GM18508 (cell line): ENCODE measurements around the gene TRMT61A.

Source experiments
- ATAC-seq: cut with Tn5 transposase; IDR thresholded peaks from one replicate; pipeline ENCODE4 v1.9.1; 2021; ENCODE audit warnings: moderate number of reproducible peaks; ENCODE audit not compliant: insufficient read depth, unreplicated experiment

The TRMT61A gene

DNA sequence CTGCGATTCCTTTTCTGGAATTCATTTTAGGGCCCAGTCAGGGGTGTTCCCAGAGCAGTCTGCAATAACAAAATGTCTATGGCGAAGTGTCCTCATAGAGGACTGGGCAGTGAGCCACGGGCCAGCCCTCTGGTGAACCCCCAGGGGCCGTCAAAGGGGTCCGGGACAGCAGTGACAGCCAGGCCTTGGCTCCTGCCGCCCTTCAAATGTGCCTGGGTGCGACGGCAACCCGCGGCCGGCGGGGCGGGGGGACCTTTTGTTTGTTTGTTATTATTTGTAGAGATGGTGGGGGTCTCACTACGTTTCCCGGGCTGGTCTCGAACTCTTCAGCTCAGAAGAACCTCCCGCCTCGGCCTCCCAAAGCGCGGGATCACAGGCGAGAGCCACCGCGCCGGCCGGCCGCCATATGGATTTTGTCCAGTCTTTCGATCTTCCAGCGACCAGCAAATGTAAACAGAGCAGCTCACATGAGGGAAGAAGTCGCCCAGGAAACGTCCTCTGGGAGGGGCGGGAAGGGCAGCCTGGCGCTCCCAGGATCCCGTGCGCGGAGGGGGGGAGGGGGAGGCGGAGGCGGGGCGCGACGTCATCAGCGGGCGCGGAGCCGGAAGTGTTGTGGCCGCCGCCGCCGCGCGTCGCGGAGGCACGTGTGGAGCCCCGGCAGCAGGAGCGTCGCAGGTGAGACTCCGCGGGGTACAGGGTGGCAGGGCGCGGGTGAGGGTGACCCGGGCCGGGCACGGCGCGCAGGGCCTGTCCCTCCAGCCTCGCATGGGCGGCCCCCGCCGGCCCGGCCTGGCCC, at the start of gene TRMT61A:
TRMT61A (plus strand) TSS at position 610 of the 796 bp plus-strand sequence. CDS start 783 bp downstream, outside the sequence.
- no peak for ATAC-seq

DNA sequence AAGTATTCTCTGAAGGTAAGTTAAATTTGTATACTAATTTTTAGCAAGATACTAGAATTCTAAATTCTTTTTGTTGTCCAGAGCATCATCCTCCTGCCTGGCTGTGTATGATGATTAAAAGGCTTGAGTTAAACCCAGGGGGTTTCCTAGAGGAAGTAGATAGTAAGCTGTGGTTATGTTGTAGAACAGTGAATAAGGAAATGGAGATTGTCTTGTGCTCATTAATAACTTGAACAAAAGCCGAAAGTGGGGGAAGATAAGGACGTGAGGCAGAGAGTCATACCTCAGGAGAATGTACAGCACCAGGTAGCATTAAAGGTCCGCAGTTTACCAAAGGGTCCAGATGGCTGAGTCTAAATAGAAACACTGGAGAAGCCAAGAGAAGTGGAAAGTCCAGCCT, 48.4 kb upstream of the TRMT61A start:
- ATAC-seq, result peak; percentile 78

DNA sequence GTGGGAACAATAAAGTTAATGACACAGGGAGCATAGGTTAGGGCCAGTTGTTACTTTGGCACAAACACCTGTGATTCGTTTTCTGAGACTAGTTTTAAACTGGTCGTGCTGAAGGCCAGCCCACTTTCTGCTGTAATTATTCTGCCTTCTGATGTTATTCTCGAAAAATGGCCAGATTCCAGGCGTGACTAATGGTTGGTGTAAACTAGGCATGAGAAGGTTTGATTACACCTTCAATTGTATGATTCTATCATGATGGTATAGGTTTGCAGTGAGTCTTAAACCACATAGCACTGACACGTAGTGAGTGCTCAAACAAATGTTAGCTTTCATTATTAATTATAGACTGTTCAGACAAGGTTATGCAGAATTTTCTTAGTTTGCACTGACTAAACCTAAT, 45.4 kb upstream of the TRMT61A start:
- ATAC-seq, result no peak

DNA sequence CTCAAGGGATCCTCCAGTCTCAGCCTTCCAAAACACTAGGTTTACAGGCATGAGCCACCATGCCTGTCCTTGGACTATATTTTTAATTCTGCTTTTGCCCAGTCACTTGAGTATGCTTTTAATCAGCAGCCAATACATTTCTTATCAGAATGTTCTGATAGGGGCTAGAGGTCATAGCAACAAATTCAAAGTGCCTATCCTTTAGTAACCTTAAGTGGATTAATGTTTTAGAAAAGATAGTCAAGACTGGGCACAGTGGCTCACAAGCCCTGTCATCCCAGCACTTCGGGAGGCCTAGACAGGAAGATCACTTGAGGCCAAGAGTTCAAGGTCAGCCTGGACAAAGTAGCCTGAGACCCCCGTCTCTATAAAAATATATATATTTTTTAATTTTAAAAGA, 43.5 kb upstream of the TRMT61A start:
- ATAC-seq, result no peak

DNA sequence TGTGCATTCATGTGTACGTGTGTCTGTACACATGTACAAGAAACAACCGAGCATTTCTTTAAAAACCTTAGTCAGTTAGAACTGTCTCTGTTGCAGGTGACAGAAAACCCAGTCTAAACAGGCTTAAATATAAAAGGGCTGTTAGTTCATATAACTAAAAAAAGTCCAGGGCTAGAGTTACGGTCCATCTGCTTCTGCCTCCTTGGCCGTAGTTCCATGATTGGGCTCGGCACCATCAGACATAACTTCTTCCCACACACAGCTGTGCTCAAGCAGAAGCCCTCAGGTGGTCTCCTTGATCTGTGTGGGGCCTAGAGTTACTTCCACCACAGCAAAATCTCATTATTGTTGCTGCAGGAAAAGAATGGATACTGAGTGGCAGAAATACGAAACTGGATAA, 40.9 kb upstream of the TRMT61A start:
- no peak for ATAC-seq

DNA sequence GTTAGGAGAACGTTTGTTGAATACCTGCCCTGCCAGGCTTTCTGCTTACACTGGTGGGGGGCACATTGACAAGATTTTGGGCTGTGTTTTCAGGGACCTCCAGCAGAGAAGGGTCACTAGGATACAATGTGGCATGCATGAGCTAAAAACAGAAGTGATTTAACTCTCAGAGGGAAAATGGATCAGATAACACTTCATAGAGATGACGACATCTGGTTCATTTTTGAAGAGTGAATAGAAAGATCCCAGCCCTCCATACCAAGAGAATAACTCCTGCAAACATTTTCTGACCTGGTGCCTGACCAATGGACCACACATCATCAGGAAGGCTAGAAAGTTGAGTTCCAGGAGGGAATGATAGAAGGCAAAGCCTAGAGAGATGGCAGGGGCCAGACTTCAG, 40.0 kb upstream of the TRMT61A start:
- no peak for ATAC-seq

DNA sequence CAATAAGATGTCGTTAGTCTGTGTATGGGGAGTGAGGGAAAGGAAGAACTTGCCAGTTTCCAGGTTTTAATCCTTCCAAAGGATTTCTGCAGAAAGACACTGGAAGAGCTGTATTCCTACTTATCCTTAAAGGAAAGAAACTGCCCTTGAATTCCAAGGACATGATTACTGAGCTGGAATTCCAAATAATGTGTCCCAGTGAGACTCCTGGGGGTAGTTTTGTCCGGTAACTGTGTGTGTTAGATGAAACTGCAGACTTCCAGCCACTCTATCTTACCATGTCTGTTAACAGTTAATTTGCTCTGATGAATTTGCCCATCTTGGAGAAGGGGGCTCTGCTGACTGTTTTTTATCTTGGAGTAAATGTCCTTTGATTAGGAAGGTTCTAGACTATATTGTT, 39.4 kb upstream of the TRMT61A start:
- ATAC-seq, result no peak

DNA sequence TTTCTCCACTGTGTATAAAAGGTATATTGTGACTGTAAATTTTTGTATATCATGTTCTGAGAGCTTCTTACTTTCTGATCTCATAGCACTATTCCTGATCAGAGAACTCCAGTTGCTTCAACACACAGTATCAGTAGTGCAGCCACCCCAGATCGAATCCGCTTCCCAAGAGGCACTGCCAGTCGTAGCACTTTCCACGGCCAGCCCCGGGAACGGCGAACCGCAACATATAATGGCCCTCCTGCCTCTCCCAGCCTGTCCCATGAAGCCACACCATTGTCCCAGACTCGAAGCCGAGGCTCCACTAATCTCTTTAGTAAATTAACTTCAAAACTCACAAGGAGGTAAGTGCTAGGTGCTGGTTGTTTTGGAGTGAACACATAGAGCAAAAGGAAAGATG, 37.3 kb upstream of the TRMT61A start:
- ATAC-seq, result no peak

DNA sequence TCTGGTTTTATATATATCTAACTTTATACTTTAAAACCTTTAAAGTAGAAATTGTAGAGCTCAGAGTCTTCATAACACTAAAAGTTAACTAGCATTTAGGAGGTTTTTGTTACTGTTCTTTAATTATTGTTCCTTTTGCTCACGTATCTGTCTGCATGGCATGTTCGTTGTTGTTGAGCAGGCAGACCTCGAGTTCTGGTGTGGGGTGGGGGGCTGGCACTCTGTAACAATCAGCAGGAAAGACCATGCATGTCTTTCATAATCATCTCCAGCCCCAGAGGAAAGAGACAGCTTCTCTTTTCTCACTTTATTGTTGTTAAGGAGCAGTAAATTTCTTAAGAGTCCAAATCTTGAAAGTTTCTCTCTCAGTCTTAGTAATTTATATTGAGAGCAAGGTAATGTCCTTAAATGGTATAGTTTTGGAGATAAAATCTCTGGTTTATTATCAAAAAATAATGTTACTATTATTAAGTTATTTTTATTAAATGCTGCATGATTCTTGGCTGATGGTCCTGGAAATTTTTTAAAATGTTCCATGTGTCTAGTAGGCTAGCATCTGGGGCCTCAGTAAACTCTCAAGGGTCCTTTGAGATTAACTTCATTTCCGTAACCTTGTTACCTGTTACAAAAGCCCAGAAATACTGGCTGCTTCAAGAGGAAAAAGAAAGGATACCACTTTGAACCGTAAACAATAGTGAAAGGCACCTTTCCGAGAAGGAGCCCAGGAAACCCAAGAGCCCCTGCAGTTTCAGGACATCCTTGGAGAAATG, 36.7 kb upstream of the TRMT61A start:
- no peak for ATAC-seq

DNA sequence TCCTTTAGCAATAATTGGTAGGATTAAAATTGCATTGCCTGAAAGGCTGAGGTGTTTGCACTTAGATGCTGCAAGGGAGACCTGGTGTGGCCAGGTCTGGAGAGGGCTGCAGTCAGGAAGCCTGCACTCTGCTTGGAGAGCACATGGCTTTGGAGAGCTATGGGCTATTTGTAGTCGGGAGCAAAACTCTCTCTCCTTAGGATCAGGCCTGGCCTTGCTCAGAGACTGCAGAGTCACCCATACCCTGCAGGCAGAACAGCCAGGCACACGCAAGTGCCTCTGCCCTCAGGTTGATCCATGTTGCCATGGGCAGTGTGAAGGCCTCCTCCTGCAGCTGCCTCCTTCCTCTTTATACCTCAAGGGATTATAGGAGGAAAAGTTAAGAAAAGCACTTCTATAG, 33.1 kb upstream of the TRMT61A start:
- ATAC-seq, result no peak

DNA sequence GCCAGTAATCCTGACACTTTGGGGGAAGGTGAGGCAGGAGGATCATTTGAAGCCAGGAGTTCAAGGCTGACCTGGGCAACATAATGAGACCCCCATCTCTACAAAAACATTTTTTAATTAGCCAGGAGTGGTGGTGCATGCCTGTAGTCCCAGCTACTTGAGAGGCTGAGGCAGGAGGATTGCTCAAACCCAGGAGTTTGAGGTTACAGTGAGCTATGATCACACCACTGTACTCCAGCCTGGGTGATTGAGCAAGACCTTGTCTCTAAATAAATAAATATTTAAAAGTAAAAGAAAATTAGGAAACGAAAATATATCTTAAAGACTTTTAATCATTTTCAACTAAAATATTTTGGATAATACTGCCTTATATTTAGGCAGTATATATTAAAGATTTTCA, 32.2 kb upstream of the TRMT61A start:
- no peak for ATAC-seq

DNA sequence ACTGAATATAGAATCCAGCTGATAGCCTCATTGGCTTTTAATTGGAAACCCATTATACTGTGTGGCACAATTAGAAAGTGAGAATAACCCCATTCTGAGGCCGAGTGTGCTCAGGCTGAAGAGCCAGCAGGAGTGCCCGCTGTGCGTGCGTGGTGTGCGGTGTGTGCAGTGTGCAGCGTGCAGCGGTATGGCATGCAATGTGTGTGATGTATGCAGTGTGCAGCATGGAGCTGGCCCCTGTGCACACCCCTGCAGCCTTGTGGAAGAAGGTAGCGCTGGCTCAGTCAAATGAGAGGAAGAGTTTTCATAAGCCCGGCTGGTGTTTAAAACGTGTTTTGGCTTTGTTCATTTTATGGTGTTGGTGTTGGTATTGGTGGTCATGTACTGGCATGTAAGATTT, 29.3 kb upstream of the TRMT61A start:
- no peak for ATAC-seq

DNA sequence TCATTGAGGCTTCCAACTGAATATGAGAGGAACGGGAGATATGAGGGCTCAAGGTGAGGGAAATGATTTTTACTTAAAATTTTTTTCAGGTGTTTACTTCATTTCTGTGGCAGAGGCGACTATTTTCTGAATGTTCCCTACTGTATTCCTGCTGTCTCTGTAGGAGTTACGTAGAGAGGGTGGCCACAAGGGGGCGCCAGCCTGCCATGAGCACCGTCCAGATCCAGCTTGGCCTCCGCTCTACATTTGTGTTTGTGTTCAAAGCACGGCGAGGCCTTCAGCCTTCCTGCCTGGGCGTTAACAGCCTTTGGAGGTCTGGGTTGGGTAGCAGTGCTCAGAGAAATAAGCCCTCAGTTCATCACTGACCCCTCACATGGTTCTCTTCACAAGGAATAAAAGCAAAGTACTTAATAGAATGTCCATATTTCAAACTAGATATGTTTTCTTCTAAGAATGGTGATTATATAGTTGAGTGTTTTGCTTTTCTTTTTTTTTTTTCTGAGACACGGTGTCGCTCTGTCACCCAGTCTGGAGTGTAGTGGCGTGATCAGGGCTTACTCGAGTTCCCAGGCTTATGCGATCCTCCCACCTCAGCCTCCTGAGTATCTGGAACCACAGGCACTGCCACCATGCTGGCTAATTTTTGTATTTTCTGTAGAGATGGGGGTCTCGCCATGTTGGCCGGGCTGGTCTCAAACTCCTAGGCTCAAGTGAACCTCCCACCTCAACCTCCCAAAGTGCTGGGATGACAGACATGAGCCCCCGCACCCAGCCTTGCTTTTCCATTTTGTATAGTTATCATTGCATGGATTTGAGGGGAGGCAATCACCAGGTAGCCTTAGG, 28.6 kb upstream of the TRMT61A start:
- no peak for ATAC-seq

DNA sequence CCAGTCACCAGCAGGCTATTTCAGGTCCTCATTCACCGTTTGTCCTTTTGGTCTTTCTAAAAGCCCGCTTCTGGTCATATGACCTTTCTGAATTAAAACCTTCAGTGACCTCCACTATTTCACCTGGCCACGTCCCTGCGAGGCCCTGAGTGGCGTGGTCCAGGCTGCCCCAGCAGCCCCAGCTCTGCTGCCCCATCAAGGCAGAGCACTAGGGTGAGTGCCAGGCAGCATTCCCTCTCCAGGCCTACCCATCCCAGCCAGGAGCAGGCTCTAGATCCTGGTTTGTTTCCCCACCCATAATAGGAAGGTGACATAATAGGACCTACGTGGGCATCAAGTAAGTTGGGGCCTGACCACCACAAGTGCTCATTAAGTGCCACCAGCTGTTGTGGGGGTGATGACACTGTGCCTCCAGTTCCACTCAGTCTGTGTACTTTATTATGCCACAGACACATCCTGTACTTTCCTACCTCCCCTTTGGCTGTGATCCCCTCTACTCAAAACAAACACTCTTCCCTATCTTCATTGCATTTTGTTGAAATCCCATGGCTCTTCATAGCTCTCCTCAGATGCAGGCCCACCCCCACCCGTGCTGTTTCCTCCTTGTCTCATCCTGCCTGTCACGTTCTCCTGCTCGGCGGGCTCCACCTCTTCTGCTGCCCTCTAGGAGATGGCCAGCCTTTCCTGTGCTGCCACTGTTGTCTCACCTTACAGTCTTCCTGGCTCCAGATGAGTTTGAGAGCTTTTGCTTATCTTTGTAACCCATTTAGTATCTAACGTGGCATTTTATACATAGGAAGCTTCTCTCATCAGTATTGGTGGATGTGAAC, 27.7 kb upstream of the TRMT61A start:
- ATAC-seq, result no peak

DNA sequence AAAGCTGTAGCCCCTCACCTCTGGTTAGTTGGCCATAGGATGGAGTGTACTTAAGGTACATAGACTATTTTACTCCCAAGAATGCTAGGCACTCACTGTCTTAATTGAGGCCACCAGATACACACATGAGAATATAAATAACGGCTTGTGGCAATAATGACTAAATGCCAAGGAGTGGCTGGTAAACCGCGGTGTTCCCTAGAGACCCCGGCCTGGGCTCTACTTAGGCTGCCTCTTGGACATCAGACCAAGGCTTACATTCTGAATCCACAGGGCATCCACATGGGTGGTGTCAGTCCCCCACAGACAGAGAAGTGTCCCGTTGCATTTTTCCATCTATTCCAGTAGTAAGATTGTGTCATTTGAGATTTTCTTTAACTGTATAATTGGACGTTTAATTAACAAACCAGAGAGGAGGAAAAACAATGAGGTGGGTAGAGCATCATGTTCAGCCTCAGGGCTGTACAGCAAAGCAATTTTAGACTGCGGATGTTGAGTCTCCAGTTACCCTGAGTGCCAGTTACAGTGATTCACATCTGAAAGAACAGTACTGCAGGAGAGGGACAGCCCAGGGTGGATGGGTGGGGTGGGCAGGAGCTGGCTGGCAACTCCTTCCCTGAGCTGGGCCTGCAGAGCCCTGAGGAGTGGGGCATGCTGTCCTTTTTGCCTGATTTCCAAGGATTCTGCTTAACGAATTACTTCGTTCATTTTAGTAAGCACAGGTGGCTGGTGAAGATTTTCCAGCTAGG, 26.9 kb upstream of the TRMT61A start:
- no peak for ATAC-seq

DNA sequence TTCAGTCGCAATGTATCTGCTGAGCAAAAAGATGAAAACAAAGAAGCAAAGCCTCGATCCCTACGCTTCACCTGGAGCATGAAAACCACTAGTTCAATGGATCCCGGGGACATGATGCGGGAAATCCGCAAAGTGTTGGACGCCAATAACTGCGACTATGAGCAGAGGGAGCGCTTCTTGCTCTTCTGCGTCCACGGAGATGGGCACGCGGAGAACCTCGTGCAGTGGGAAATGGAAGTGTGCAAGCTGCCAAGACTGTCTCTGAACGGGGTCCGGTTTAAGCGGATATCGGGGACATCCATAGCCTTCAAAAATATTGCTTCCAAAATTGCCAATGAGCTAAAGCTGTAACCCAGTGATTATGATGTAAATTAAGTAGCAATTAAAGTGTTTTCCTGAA, 26.1 kb upstream of the TRMT61A start:
- no peak for ATAC-seq

DNA sequence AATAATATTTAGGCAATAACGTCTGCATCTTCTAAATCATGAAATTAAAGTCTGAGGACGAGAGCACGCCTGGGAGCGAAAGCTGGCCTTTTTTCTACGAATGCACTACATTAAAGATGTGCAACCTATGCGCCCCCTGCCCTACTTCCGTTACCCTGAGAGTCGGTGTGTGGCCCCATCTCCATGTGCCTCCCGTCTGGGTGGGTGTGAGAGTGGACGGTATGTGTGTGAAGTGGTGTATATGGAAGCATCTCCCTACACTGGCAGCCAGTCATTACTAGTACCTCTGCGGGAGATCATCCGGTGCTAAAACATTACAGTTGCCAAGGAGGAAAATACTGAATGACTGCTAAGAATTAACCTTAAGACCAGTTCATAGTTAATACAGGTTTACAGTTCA, 25.7 kb upstream of the TRMT61A start:
- no peak for ATAC-seq

DNA sequence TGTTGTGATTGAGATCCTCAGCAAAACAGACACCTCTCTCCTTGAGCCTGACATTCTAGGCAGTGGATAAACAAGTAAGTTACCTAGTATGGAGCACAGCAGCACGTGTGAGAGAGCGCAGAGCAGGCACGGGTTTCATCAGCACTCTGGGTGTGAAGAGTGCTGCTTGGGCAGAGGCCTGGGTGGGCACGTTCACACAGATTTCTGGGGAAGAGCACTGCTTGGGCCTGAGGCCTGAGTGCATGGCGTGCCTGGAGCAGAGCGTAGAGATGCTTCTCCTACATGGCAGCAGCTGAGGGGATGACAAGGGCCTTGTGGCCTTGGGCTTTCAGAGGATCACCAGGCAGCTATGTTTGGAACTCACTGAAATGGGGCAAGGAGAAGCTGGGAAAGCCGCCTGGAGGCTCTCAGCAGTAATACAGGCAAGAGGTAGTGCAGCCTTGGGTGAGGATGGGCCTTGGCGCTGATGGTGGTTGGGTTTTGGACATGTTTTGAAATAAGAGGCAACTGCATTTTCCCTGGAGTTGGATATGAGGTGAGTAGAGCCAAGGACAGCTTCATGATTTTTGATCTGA, 23.9 kb upstream of the TRMT61A start:
- no peak for ATAC-seq

DNA sequence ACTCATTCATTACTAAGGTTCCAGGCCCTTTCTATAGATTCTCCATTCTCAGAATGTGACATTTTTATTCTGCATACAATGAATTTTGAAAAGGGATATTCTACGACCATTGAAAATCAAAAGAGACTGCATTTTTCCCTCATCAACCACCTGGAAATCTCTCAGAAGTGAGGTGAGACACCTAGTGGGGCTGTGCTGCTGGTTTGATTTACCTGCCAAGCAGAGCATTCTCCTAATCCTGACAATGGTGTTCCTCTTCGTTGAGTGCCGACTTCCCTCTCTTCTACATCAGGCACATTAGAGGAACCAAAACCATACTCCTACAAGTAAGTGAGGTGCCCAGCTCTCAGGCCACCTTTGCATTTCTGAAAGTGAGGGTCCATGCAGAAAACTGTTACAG, 21.2 kb upstream of the TRMT61A start:
- ATAC-seq, result no peak
